Right lobe of liver (tissue), 6 donors: ENCODE measurements around the gene PRR36. TPM values are rescaled to one million over a fixed set of nuclear protein-coding genes. Genes with fewer than 3 reads are reported as not detected.

Experiments used
- ATAC-seq, 4 donors: fragments of 200-7000 bp; cut with Tn5 transposase; one replicate each; pipeline ENCODE4 v1.9.1; 2020; ENCODE audit warnings: mild to moderate bottlenecking in 4 of 4, moderate library complexity in 4 of 4
- DNase-seq, 3 donors: peaks; one replicate each; pipeline ENCODE4 v3.0.0-alpha.2; 2020
- H3K27ac ChIP-seq, 3 donors: fragments of 200-600 bp; one replicate each; pipeline ENCODE4 v1.8.0; 2022
- H3K27me3 ChIP-seq, 2 donors: fragments of 200-600 bp; one replicate each; pipeline ENCODE4 v1.8.0; 2022
- H3K36me3 ChIP-seq, 4 donors: fragments of 200-600 bp; sonication (generic) in 1 of 4; one replicate each; pipeline versions ENCODE4 v1.5.1 to v1.8.0; 2017 to 2022; ENCODE audit warnings: control low read depth in 1 of 4
- H3K4me1 ChIP-seq, 4 donors: fragments of 200-600 bp; sonication (generic) in 1 of 4; one replicate each; pipeline versions ENCODE4 v1.5.1 to v1.8.0; 2017 to 2022; ENCODE audit warnings: control low read depth in 1 of 4
- H3K4me3 ChIP-seq, 3 donors: fragments of 200-600 bp; one replicate each; pipeline ENCODE4 v1.8.0; 2022
- H3K9me3 ChIP-seq, 4 donors: fragments of 200-600 bp; sonication (generic) in 1 of 4; one replicate each; pipeline versions ENCODE4 v1.5.1 to v1.8.0; 2017 to 2022; ENCODE audit warnings: control low read depth in 1 of 4
- CTCF ChIP-seq, 4 donors: fragments of 200-600 bp in 3 of 4; fragments of 450-650 bp in 1 of 4; IDR thresholded peaks; one replicate each; pipeline versions ENCODE4 v1.5.1 to v1.8.0; 2016 to 2022; ENCODE audit warnings: antibody characterized with exemption in 4 of 4, mild to moderate bottlenecking in 2 of 4
- POLR2A ChIP-seq: fragments of 450-650 bp; IDR thresholded peaks from one replicate; pipeline ENCODE4 v1.6.1; 2017; ENCODE audit warnings: antibody characterized with exemption, mild to moderate bottlenecking
- WGBS: methylation state at CpG from one replicate; pipeline ENCODE4 v1.1.6; 2018; ENCODE audit warnings: low coverage, low lambda C conversion rate; ENCODE audit not compliant: insufficient coverage; ENCODE audit errors: missing lambda C conversion rate; 5-methylcytosine and 5-hydroxymethylcytosine counted together
- intact Hi-C, 2 donors: fragments of 100-400 bp; cut with DNase I; formaldehyde crosslinking; loops; one replicate each; pipeline versions ENCODE4 v1.11.2 to v1.14.1; 2022
- total RNA-seq, 6 experiments: library from RNA; depleted of rRNA in 2 of 6; stranded (reverse); fragments of >200 nt in 2 of 6; fragmentation: NEBNext Ultra II Directional in 3 of 6; extraction: Animal tissue kit (Norgen Biotek cat#: 25700) in 3 of 6; gene quantifications; one replicate each; pipeline versions ENCODE4 v1.1.0 to v1.2.4, GENCODE V29; 2016 to 2023
- donor health status: DM: no; HTN: yes; CAD: no.
- donor health status: DM: no; HTN: no; CAD: no.
- donor health status: DM: no; HTN: no; CAD: no.
- donor health status: DM: no; HTN: yes; CAD: no.
- donor health status: DM: no; HTN: yes; CAD: no.

Gene PRR36
- total RNA-seq, 6 experiments from 2014 or later = 0.07 to 0.37 (median 0.12) TPM; not detected in 2

GRCh38 chr19:7840629-7841028 is 33.6 kb downstream of the PRR36 start:
- intact Hi-C loops = no loop called here
- no peak for TF ChIP-seq CTCF (IDR thresholded peaks at IDR 0.05)
- TF ChIP-seq POLR2A = no peak
- Histone ChIP-seq H3K36me3 (no peaks in the 10 kb centered on the region), H3K27me3 (no peaks in the 10 kb centered on the region), H3K4me1 (no peaks in the 10 kb centered on the region), H3K4me3 (no peak overlapping the region), H3K27ac (no peak overlapping the region), H3K9me3 (no peaks in the 10 kb centered on the region)
- ATAC-seq (no peak), DNase-seq (no peak)
- 95% methylated on average over 8 of the region's 8 CpGs for WGBS

- Histone ChIP-seq H3K4me1 (no peaks in the 10 kb centered on the region), H3K27ac (no peak overlapping the region)
- WGBS = 96% methylated on average over 6 of the region's 6 CpGs
Observed at GRCh38 chr19:7839476-7839875, 34.7 kb downstream of the PRR36 start.

GRCh38 chr19:7833225-7834099 is 40.7 kb downstream of the PRR36 start:
- ATAC-seq = no peak
- Histone ChIP-seq H3K27ac (no peak overlapping the region), H3K4me3 (no peak overlapping the region), H3K4me1 (no peaks in the 10 kb centered on the region), H3K27me3 (no peaks in the 10 kb centered on the region), H3K9me3 (no peaks in the 10 kb centered on the region), H3K36me3 (no peaks in the 10 kb centered on the region)
- 50% methylated on average over 6 of the region's 23 CpGs for WGBS
- intact Hi-C loops = no loop called here
- peak in 1 of 3 donors; percentile 45 for DNase-seq
- TF ChIP-seq POLR2A = no peak
- no peak for TF ChIP-seq CTCF (IDR thresholded peaks at IDR 0.05)

More at GRCh38 chr19:7839476-7839875, 34.7 kb downstream of the PRR36 start:
- no peaks in the 10 kb centered on the region for H3K9me3 ChIP-seq
- H3K27me3 ChIP-seq = no peaks in the 10 kb centered on the region
- intact Hi-C loops = no loop called here
- ATAC-seq (no peak), DNase-seq (no peak)
- no peak overlapping the region for H3K4me3 ChIP-seq
- H3K36me3 ChIP-seq = no peaks in the 10 kb centered on the region
- TF ChIP-seq CTCF (IDR thresholded peaks at IDR 0.05) (no peak), POLR2A (no peak)

GRCh38 chr19:7832781-7833180 is 41.4 kb downstream of the PRR36 start:
- H3K27me3 ChIP-seq = no peaks in the 10 kb centered on the region
- no peak overlapping the region for H3K27ac ChIP-seq
- H3K4me1 ChIP-seq = no peaks in the 10 kb centered on the region
- 66% methylated on average over 6 of the region's 12 CpGs for WGBS
- no peaks in the 10 kb centered on the region for H3K9me3 ChIP-seq
- no peaks in the 10 kb centered on the region for H3K36me3 ChIP-seq
- no peak for TF ChIP-seq POLR2A
- TF ChIP-seq CTCF (IDR thresholded peaks at IDR 0.05) = no peak
- ATAC-seq = no peak
- no peak for DNase-seq
- intact Hi-C loops = no loop called here
- H3K4me3 ChIP-seq = no peak overlapping the region
